ENCODE results near the gene EML4.

GRCh38 chr2:42360890-42361727, 192.0 kb downstream of the EML4 start, which contains the start of gene COX7A2L:
- TF ChIP-seq CTCF (IDR thresholded peaks at IDR 0.05 in 8 of 11, conservative IDR thresholded peaks at IDR 0.05 in 3 of 11) (peak in 4 of 11 experiments; percentile 15 to 44 (median 22)), POLR2A (IDR thresholded peaks at IDR 0.05) (peak in 2 of 3 donors; percentile 39 to 46)

All from spleen (tissue), 7 donors.